ENCODE measurements around the gene ZNF543. TPM values are rescaled to one million over a fixed set of nuclear protein-coding genes. Genes with fewer than 3 reads are reported as not detected.

Gene ZNF543
- total and polyA plus RNA-seq, 2 of the 13 experiments (the other 11 are each of a cell fraction or from before 2014, with no cell fraction given), result 2.1 to 8.9 TPM

GRCh38 chr19:57302020-57302465 is 18.2 kb upstream of the ZNF543 start (continued):
- TF ChIP-seq NFE2L1 (CRISPR knock-in tag; IDR thresholded peaks at IDR 0.05; ENCODE audit: borderline replicate concordance), result no peak
- 0 out of 2 replicates have a peak, but pooled peaks have one; percentile 3 for TF ChIP-seq SALL1 (CRISPR knock-in tag; IDR thresholded peaks at IDR 0.05)
- no peak for TF ChIP-seq ZBTB33 (CRISPR knock-in tag; IDR thresholded peaks at IDR 0.05)
- TF ChIP-seq CAMTA2 (CRISPR knock-in tag; IDR thresholded peaks at IDR 0.05; ENCODE audit: borderline replicate concordance), result 0 out of 2 replicates have a peak, but pooled peaks have one; percentile 29
- TF ChIP-seq TAF15 (IDR thresholded peaks at IDR 0.05; ENCODE audit: low read depth, low read length, poor library complexity, severe bottlenecking), result no peak
- no peak for TF ChIP-seq TEF (CRISPR knock-in tag; IDR thresholded peaks at IDR 0.05)
- TF ChIP-seq ZNF503 (CRISPR knock-in tag; IDR thresholded peaks at IDR 0.05), result no peak
- no peak for TF ChIP-seq PHF8 (CRISPR knock-in tag; IDR thresholded peaks at IDR 0.05)
- TF ChIP-seq CC2D1A (CRISPR knock-in tag; IDR thresholded peaks at IDR 0.05), result no peak
- no peak for TF ChIP-seq AFF4 (CRISPR knock-in tag; IDR thresholded peaks at IDR 0.05)
- no peak for TF ChIP-seq ZBTB37 (CRISPR knock-in tag; IDR thresholded peaks at IDR 0.05)
- no peak for TF ChIP-seq ZC3H4 (CRISPR knock-in tag; IDR thresholded peaks at IDR 0.05; ENCODE audit: borderline replicate concordance)
- TF ChIP-seq ZNF619 (CRISPR knock-in tag; IDR thresholded peaks at IDR 0.05), result no peak
- TF ChIP-seq ZNF224 (CRISPR knock-in tag; IDR thresholded peaks at IDR 0.05), result no peak
- TF ChIP-seq ZMAT5 (CRISPR knock-in tag; IDR thresholded peaks at IDR 0.05; ENCODE audit: borderline replicate concordance, low read depth), result no peak
- no peak for TF ChIP-seq ZBTB44 (CRISPR knock-in tag; IDR thresholded peaks at IDR 0.05)
